GM18951 (cell line): ENCODE data around the gene COL1A1.

Experiments
- POLR2A ChIP-seq: IDR thresholded peaks from 4 replicates; pipeline ENCODE4 v1.6.1; 2011; ENCODE audit warnings: mild to moderate bottlenecking; ENCODE audit not compliant: insufficient read length, insufficient read depth; ENCODE audit errors: extremely low read depth
- in situ Hi-C: fragments of 300-500 bp; cut with MboI; formaldehyde crosslinking; loops from one replicate; pipeline ENCODE4 v1.12.0; 2022; ENCODE audit warnings: low sequenced_read_pairs, mixed read lengths, inconsistent platforms; ENCODE audit not compliant: unreplicated experiment

The COL1A1 gene

DNA sequence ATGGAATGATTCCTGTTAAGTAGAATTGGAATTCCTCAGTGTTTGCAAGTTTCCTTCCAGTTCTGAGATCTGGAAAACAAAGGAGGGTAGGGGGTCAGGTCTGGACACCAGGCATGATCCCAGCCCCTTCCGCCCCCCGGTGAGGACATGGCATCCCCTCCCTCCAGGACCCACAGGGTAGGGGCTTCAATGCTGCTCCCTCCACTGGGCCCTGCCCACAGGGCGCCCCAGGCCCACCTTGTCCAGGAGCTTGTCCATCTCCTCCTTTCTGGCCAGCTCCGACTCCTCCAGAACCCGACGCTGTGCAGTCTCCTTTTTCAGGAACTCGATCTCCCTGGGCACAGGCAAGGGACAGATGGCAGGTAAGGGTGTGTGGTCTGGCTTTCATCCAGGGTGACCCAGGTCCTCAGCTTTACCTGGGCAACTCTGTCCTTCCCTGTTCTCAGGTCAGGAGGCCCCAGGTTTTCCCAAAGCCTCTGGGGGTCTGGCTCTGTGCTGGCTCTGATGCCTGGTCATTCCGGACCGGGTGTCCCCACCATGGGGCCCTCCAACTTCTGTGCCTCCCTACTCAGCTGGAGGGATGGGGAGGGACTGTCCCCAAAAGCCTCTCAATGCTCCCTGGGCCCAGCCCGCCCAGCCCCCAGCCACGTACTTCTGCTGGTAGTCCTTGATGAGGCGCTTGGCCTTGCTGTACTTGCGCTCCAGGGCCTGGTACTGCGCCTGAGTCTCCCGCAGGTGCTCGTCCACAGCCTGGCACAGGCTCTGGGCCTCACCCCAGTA is 65.9 kb downstream of the COL1A1 start:
- no peak for TF ChIP-seq POLR2A
- in situ Hi-C loops, result no loop called here

DNA sequence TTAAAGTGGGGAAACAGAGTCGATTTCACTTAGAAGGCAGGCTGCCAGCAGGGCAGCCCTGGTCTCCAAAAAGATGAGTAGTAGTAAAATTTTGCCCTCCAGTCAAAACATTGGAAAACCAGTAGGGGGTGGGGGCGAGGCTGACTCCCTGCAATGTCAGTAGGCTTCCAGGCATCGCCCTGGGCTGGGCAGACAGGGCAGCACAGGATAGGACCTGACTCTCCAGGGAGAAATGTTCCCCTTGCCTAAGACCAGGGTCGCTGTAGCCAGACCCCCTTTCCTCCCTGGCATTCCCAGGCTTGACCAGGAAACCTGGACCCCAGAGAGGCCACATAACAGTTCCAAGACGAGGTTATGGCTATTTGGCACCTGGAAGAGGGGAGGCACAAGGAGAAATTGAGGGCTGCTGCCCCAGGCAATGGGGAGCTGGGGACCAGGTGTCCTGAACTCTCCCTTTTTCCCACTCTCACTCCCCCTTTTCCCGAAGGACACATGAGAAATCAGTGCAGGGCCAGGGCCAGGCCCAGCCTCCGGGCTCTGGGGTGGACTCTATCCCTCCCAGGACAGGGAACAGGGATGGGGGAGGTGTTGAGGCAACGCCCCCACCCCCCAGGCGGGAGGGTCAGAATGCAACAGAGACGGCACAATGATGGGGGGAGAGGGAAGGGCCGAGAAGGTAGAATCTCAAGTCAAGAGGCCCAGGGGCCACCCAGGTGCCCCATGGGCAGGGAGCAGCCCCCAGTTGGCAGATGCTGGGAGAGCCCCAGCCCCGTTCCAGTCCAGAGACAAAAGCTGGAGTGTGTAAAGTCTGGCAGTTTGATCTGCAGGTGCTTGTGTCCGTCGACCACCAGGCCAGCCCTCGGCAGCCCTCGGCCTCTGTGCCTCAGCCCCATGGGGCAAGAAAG is 67.0 kb downstream of the COL1A1 start:
- TF ChIP-seq POLR2A, result no peak
- in situ Hi-C loops, result no loop called here

DNA sequence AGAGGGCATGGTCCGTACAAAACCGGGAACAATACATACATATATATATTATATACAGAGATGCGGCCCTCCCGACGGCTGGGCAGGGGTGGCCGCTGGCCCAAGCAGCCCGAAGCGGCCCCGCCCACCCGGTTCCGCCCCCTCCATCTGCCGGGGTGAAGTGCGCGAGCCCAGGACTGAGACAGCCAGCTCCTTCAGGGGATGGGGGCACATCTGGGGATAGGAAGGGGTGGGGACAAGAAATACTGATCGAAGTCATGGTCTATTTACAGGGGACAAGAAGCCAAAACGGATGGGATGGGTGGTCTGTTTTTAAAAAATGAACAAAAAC is 67.7 kb downstream of the COL1A1 start:
- TF ChIP-seq POLR2A, result no peak
- in situ Hi-C loops, result no loop called here
